HepG2 (cell line): Measurements from ENCODE around the gene DIAPH1.

Experiments
- HIVEP1 ChIP-seq: sonication (generic); formaldehyde crosslinking; IDR thresholded peaks from 2 replicates; pipeline ENCODE4 v1.4.0; 2020; ENCODE audit warnings: mild to moderate bottlenecking, missing genetic modification reagents
- HNRNPLL ChIP-seq: fragments of 200-400 bp; formaldehyde crosslinking; IDR thresholded peaks from 2 replicates; pipeline ENCODE4 v1.6.1; 2017; ENCODE audit warnings: mild to moderate bottlenecking, low read depth, low read length; ENCODE audit not compliant: poor library complexity, severe bottlenecking
- IKZF1 ChIP-seq: fragments of 450-650 bp; IDR thresholded peaks from 2 replicates; pipeline ENCODE4 v1.7.1; 2016
- RAD21 ChIP-seq: fragments of 450-650 bp; formaldehyde crosslinking; IDR thresholded peaks from 2 replicates; pipeline ENCODE4 v1.5.0; 2020; ENCODE audit warnings: mild to moderate bottlenecking
- SP1 ChIP-seq, 2 experiments: fragments of 450-650 bp in 1 of 2; sonication (generic) in 1 of 2; formaldehyde crosslinking in 1 of 2; IDR thresholded peaks; 2 replicates each; pipeline versions ENCODE4 v1.4.0 to v1.6.1; 2016 to 2020; ENCODE audit warnings: missing genetic modification reagents in 1 of 2
- TEAD2 ChIP-seq: sonication (generic); formaldehyde crosslinking; IDR thresholded peaks from 2 replicates; pipeline ENCODE4 v1.9.0; 2021; ENCODE audit warnings: missing genetic modification reagents
- TOE1 ChIP-seq: sonication (generic); formaldehyde crosslinking; IDR thresholded peaks from 2 replicates; pipeline ENCODE4 v1.4.0; 2020; ENCODE audit warnings: mild to moderate bottlenecking, missing genetic modification reagents
- ZFP1 ChIP-seq: IDR thresholded peaks from 2 replicates; pipeline ENCODE4 v1.6.1; 2016
- ZNF883 ChIP-seq: sonication (generic); formaldehyde crosslinking; IDR thresholded peaks from 2 replicates; pipeline ENCODE4 v1.5.1; 2020; ENCODE audit warnings: mild to moderate bottlenecking, missing genetic modification reagents; ENCODE audit errors: not compliant biosample characterization

GRCh38 chr5:141657937-141658545, 39.2 kb upstream of the DIAPH1 start:
- TF ChIP-seq IKZF1 = no peak
- TF ChIP-seq ZNF883 = no peak
- no peak for TF ChIP-seq HIVEP1 (CRISPR knock-in tag)
- TF ChIP-seq ZFP1 (CRISPR knock-in tag) = no peak
- no peak for TF ChIP-seq TEAD2 (CRISPR knock-in tag)
- TF ChIP-seq TOE1 (CRISPR knock-in tag) = no peak
- TF ChIP-seq RAD21 (CRISPR knock-in tag) = no peak
- TF ChIP-seq SP1 (IDR thresholded peaks at IDR 0.05) = no peak
- TF ChIP-seq SP1 (CRISPR knock-in tag; IDR thresholded peaks at IDR 0.05) = no peak
- no peak for TF ChIP-seq HNRNPLL
